ENCODE measurements around the gene MS4A6A.
"Not testable (repeated sequence)": the region's sequence is repeated elsewhere in the genome, so short reads cannot be mapped to it uniquely, and the experiment has no call there.

MS4A6A gene

DNA sequence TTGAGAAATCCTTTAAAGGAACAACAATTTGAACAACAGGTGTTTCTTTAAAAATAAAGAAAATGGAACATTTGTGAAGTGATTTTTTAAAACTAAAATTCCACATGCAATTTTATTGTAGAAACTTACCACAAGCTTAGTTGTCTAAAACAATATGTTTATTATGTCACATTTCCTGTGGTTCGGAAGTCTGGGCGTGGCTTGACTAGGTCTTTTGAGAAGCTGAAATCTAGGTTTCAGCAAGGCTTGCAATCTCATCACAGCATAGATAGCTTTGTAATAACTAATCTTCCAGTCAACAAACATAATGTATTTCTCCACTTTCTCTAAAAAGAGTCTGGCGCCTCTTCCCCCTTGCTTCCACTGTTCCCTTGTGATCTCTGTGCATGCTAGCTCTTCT lies 27.0 kb downstream of the MS4A6A start:
- Histone ChIP-seq H3K9ac (ENCODE audit: insufficient read length, low read depth) (no peak overlapping the region), H3K4me1 (ENCODE audit: insufficient read depth, insufficient read length) (no peaks in the 10 kb centered on the region), H3K36me3 (ENCODE audit: insufficient read depth, insufficient read length, low read length) (no peaks in the 10 kb centered on the region), H3K27me3 (ENCODE audit: insufficient read depth, insufficient read length) (no peaks in the 10 kb centered on the region), H3K4me3 (ENCODE audit: insufficient read length, low read depth) (no peak overlapping the region), H3K9me3 (ENCODE audit: insufficient read depth, low read length) (no peaks in the 10 kb centered on the region)
- DNase-seq (ENCODE audit: low read depth, low spot score) = no peak
- no peak for TF ChIP-seq YY1 (IDR thresholded peaks at IDR 0.05; ENCODE audit: insufficient read depth, insufficient read length)
- no peak for TF ChIP-seq ZNF274 (IDR thresholded peaks at IDR 0.05; ENCODE audit: low read depth, low read length)
- TF ChIP-seq SUZ12 (IDR thresholded peaks at IDR 0.05; ENCODE audit: extremely low read depth, insufficient read depth, insufficient read length) = no peak

DNA sequence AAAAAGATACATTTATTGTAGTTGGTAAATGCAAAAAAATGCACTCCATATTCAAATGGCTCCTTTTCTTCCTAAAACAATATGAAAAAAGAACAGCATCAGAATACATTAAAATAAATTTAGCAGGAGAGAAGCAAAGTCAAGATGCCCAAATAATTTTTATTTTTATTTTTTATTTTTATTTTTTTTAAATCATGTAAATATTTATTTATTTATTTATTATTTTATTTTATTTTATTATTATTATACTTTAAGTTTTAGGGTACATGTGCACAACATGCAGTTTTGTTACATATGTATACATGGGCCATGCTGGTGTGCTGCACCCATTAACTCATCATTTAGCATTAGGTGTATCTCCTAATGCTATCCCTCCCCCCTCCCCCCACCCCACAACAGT lies 30.2 kb downstream of the MS4A6A start:
- not testable (repeated sequence) for DNase-seq (ENCODE audit: low read depth, low spot score); H3K36me3 ChIP-seq (ENCODE audit: insufficient read depth, insufficient read length, low read length); H3K9me3 ChIP-seq (ENCODE audit: insufficient read depth, low read length); H3K27me3 ChIP-seq (ENCODE audit: insufficient read depth, insufficient read length); H3K9ac ChIP-seq (ENCODE audit: insufficient read length, low read depth); H3K4me3 ChIP-seq (ENCODE audit: insufficient read length, low read depth); H3K4me1 ChIP-seq (ENCODE audit: insufficient read depth, insufficient read length)

- no peaks in the 10 kb centered on the region for H3K36me3 ChIP-seq (ENCODE audit: insufficient read depth, insufficient read length, low read length)
Measured at GRCh38 chr11:60150279-60150678, 32.6 kb downstream of the MS4A6A start.

DNA sequence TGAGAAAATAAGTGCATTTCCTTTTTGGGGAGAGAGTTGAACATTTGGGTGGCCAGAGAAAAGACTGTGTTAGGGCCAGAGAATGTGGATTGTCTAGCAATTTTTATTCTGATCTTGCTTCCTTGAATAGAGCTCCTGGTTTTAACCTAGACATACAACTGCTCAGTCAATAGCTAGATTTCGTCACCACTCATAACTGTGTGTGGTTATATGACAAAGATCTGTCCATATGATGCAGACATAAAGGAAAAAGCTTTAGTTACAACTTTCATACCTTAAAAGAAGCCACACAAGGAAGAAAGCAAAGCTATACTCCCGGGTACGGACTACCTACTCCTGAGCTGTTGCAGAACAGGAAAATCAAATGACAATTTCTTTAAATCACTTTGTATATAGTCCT lies 37.2 kb downstream of the MS4A6A start:
- Histone ChIP-seq H3K27me3 (ENCODE audit: insufficient read depth, insufficient read length) (no peaks in the 10 kb centered on the region), H3K4me1 (ENCODE audit: insufficient read depth, insufficient read length) (no peaks in the 10 kb centered on the region), H3K4me3 (ENCODE audit: insufficient read length, low read depth) (no peak overlapping the region), H3K9me3 (ENCODE audit: insufficient read depth, low read length) (no peaks in the 10 kb centered on the region), H3K36me3 (ENCODE audit: insufficient read depth, insufficient read length, low read length) (no peaks in the 10 kb centered on the region), H3K9ac (ENCODE audit: insufficient read length, low read depth) (no peak overlapping the region)
- DNase-seq (ENCODE audit: low read depth, low spot score) = no peak
- TF ChIP-seq SUZ12 (IDR thresholded peaks at IDR 0.05; ENCODE audit: extremely low read depth, insufficient read depth, insufficient read length) (no peak), ZNF274 (IDR thresholded peaks at IDR 0.05; ENCODE audit: low read depth, low read length) (no peak), YY1 (IDR thresholded peaks at IDR 0.05; ENCODE audit: insufficient read depth, insufficient read length) (no peak)

More at GRCh38 chr11:60150279-60150678, 32.6 kb downstream of the MS4A6A start:
- Histone ChIP-seq H3K9ac (ENCODE audit: insufficient read length, low read depth) (no peak overlapping the region), H3K4me1 (ENCODE audit: insufficient read depth, insufficient read length) (no peaks in the 10 kb centered on the region), H3K4me3 (ENCODE audit: insufficient read length, low read depth) (no peak overlapping the region), H3K9me3 (ENCODE audit: insufficient read depth, low read length) (no peaks in the 10 kb centered on the region), H3K27me3 (ENCODE audit: insufficient read depth, insufficient read length) (no peaks in the 10 kb centered on the region)
- DNase-seq (ENCODE audit: low read depth, low spot score) = no peak
- TF ChIP-seq YY1 (IDR thresholded peaks at IDR 0.05; ENCODE audit: insufficient read depth, insufficient read length) = no peak
- no peak for TF ChIP-seq SUZ12 (IDR thresholded peaks at IDR 0.05; ENCODE audit: extremely low read depth, insufficient read depth, insufficient read length)
- no peak for TF ChIP-seq ZNF274 (IDR thresholded peaks at IDR 0.05; ENCODE audit: low read depth, low read length)

DNA sequence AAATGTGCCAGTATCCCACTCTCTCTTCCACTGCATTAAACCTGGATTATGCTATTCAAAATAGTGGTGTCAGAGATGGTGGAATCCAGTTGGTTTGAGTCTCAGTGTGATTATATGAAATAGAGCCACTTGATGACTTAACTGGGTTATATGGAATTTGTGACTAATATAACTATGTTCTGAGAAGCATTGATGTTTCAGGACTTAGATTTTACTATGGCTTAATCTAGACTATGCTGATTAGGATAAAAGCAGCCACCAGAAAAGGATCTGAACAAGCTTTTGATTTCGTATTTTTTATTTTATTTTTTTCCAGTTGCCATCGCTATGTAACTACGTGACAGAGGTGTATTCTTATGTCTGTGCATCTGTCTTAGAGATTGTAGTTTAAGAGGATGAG lies 39.1 kb downstream of the MS4A6A start:
- no peak for DNase-seq (ENCODE audit: low read depth, low spot score)
- H3K4me1 ChIP-seq (ENCODE audit: insufficient read depth, insufficient read length) = no peaks in the 10 kb centered on the region
- no peaks in the 10 kb centered on the region for H3K9me3 ChIP-seq (ENCODE audit: insufficient read depth, low read length)
- H3K36me3 ChIP-seq (ENCODE audit: insufficient read depth, insufficient read length, low read length) = no peaks in the 10 kb centered on the region
- no peaks in the 10 kb centered on the region for H3K27me3 ChIP-seq (ENCODE audit: insufficient read depth, insufficient read length)
- H3K9ac ChIP-seq (ENCODE audit: insufficient read length, low read depth) = no peak overlapping the region
- H3K4me3 ChIP-seq (ENCODE audit: insufficient read length, low read depth) = no peak overlapping the region
- no peak for TF ChIP-seq SUZ12 (IDR thresholded peaks at IDR 0.05; ENCODE audit: extremely low read depth, insufficient read depth, insufficient read length)
- no peak for TF ChIP-seq YY1 (IDR thresholded peaks at IDR 0.05; ENCODE audit: insufficient read depth, insufficient read length)
- no peak for TF ChIP-seq ZNF274 (IDR thresholded peaks at IDR 0.05; ENCODE audit: low read depth, low read length)

DNA sequence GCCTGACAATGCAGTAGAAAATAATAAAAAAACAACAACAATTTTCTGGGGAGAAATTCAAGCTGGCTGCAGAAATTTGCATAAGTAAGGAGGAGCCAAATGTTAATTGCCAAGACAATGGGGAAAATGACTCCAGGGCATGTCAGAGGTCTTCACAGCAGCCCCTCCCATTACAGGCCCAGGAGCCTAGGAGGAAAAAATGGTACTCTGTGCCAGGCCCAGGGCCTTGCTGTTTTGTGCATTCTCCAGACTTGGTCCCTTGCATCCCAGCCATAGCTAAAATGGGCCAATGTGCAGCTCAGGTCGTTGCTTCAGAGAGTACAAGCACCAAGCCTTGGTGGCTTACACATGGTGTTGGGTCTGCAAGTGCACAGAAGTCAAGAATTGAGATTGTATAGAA lies 49.0 kb downstream of the MS4A6A start:
- Histone ChIP-seq H3K9me3 (ENCODE audit: insufficient read depth, low read length) (peaks cover 14% of the 10 kb centered on the region; the same call in 1 of the 2 replicates), H3K4me1 (ENCODE audit: insufficient read depth, insufficient read length) (no peaks in the 10 kb centered on the region), H3K9ac (ENCODE audit: insufficient read length, low read depth) (no peak overlapping the region), H3K27me3 (ENCODE audit: insufficient read depth, insufficient read length) (no peaks in the 10 kb centered on the region), H3K4me3 (ENCODE audit: insufficient read length, low read depth) (no peak overlapping the region), H3K36me3 (ENCODE audit: insufficient read depth, insufficient read length, low read length) (no peaks in the 10 kb centered on the region)
- TF ChIP-seq YY1 (IDR thresholded peaks at IDR 0.05; ENCODE audit: insufficient read depth, insufficient read length) = no peak
- no peak for TF ChIP-seq ZNF274 (IDR thresholded peaks at IDR 0.05; ENCODE audit: low read depth, low read length)
- no peak for TF ChIP-seq SUZ12 (IDR thresholded peaks at IDR 0.05; ENCODE audit: extremely low read depth, insufficient read depth, insufficient read length)
- no peak for DNase-seq (ENCODE audit: low read depth, low spot score)

DNA sequence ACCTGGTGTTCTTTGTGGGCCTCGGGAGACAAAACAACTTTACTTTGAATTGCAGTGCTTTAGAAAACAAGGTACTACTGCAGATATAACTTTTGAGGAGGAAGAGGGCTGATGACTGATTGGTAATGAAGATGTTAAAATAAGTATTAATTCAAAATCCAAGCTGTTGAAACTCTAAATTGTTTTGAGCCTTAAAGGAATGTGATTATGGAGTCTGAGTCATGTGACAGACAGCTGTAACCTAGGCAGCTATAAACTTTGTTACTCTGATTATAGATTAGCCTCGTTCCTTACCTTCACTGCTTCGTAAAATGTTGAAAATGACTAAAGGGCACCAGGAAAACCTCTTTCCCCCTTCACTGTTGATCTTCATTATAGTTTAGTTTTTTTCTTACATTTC lies 51.0 kb downstream of the MS4A6A start:
- no peak for DNase-seq (ENCODE audit: low read depth, low spot score)

GRCh38 chr11:60130496-60130895 lies 52.4 kb downstream of the MS4A6A start:
- Histone ChIP-seq H3K9ac (ENCODE audit: insufficient read length, low read depth) (no peak overlapping the region), H3K4me3 (ENCODE audit: insufficient read length, low read depth) (no peak overlapping the region), H3K27me3 (ENCODE audit: insufficient read depth, insufficient read length) (no peaks in the 10 kb centered on the region), H3K36me3 (ENCODE audit: insufficient read depth, insufficient read length, low read length) (no peaks in the 10 kb centered on the region), H3K9me3 (ENCODE audit: insufficient read depth, low read length) (peaks cover 14% of the 10 kb centered on the region; the same call in 1 of the 2 replicates), H3K4me1 (ENCODE audit: insufficient read depth, insufficient read length) (no peaks in the 10 kb centered on the region)
- peak; percentile 55 for DNase-seq (ENCODE audit: low read depth, low spot score)
- TF ChIP-seq YY1 (IDR thresholded peaks at IDR 0.05; ENCODE audit: insufficient read depth, insufficient read length) (no peak), ZNF274 (IDR thresholded peaks at IDR 0.05; ENCODE audit: low read depth, low read length) (no peak)

More for the DNA sequence above, 51.0 kb downstream of the MS4A6A start:
- H3K36me3 ChIP-seq (ENCODE audit: insufficient read depth, insufficient read length, low read length) = no peaks in the 10 kb centered on the region
- H3K9me3 ChIP-seq (ENCODE audit: insufficient read depth, low read length) = peaks cover 14% of the 10 kb centered on the region; the same call in 1 of the 2 replicates
- H3K27me3 ChIP-seq (ENCODE audit: insufficient read depth, insufficient read length) = no peaks in the 10 kb centered on the region
- no peak for TF ChIP-seq SUZ12 (IDR thresholded peaks at IDR 0.05; ENCODE audit: extremely low read depth, insufficient read depth, insufficient read length)
- no peak for TF ChIP-seq YY1 (IDR thresholded peaks at IDR 0.05; ENCODE audit: insufficient read depth, insufficient read length)
- TF ChIP-seq ZNF274 (IDR thresholded peaks at IDR 0.05; ENCODE audit: low read depth, low read length) = no peak
- H3K9ac ChIP-seq (ENCODE audit: insufficient read length, low read depth) = no peak overlapping the region
- no peak overlapping the region for H3K4me3 ChIP-seq (ENCODE audit: insufficient read length, low read depth)
- H3K4me1 ChIP-seq (ENCODE audit: insufficient read depth, insufficient read length) = no peaks in the 10 kb centered on the region
